K562 (cell line): ENCODE data around the gene WNT3. TPM values are rescaled to one million over a fixed set of nuclear protein-coding genes. Genes with fewer than 3 reads are reported as not detected.

Experiments used
- E2F4 ChIP-seq: sonication (generic); formaldehyde crosslinking; IDR thresholded peaks from 2 replicates; pipeline ENCODE4 v1.8.0; 2022; ENCODE audit warnings: mild to moderate bottlenecking, low read depth, missing genetic modification reagents
- ELF2 ChIP-seq: fragments of 250-450 bp; sonication (Bioruptor Pico); IDR thresholded peaks from 2 replicates; pipeline ENCODE4 v1.5.0; 2021; ENCODE audit warnings: mild to moderate bottlenecking
- HDAC1 ChIP-seq, 2 experiments: fragments of 450-650 bp; IDR thresholded peaks; 2 replicates each; pipeline ENCODE4 v1.6.1; 2016 to 2017; ENCODE audit warnings: inconsistent platforms in 1 of 2, mild to moderate bottlenecking in 1 of 2, moderate library complexity in 1 of 2
- IRF9 ChIP-seq: fragments of 450-650 bp; IDR thresholded peaks from 2 replicates; pipeline ENCODE4 v1.6.1; 2016; ENCODE audit warnings: missing biosample characterization, missing genetic modification characterization
- MEIS2 ChIP-seq: fragments of 450-650 bp; IDR thresholded peaks from 2 replicates; pipeline ENCODE4 v1.6.1; 2014; ENCODE audit warnings: mild to moderate bottlenecking; ENCODE audit not compliant: partially characterized antibody
- MLLT1 ChIP-seq, 2 experiments: fragments of 450-650 bp; IDR thresholded peaks; 2 replicates each; pipeline ENCODE4 v1.6.1; 2016
- MNT ChIP-seq, 2 experiments: fragments of 450-650 bp; conservative IDR thresholded peaks; 2 replicates each; pipeline ENCODE4 v1.6.1; 2017; ENCODE audit warnings: mild to moderate bottlenecking in 2 of 2, moderate library complexity in 2 of 2
- MYC ChIP-seq, 2 experiments: fragments of 250-450 bp in 1 of 2; sonication (Bioruptor Pico) in 1 of 2; IDR thresholded peaks; 2 replicates each; pipeline versions ENCODE4 v1.5.1 to v1.6.1; 2012 to 2021; ENCODE audit warnings: low read depth in 2 of 2, borderline replicate concordance in 1 of 2, improper control_type of control experiment in 1 of 2, low read length in 1 of 2, mild to moderate bottlenecking in 1 of 2, moderate library complexity in 1 of 2
- RB1 ChIP-seq: fragments of 450-650 bp; IDR thresholded peaks from 2 replicates; pipeline ENCODE4 v1.6.1; 2017; ENCODE audit warnings: low read depth, mild to moderate bottlenecking
- RBBP5 ChIP-seq: fragments of 200-600 bp; sonication (generic); IDR thresholded peaks from 2 replicates; pipeline ENCODE4 v1.6.1; 2012; ENCODE audit warnings: borderline replicate concordance, mild to moderate bottlenecking, low read length, control low read depth, inconsistent platforms; ENCODE audit not compliant: insufficient read depth, poor library complexity, severe bottlenecking
- RBM25 ChIP-seq: fragments of 200-400 bp; formaldehyde crosslinking; IDR thresholded peaks from 2 replicates; pipeline ENCODE4 v1.6.1; 2018; ENCODE audit warnings: low read length, low read depth, moderate library complexity; ENCODE audit not compliant: severe bottlenecking
- RFX5 ChIP-seq: IDR thresholded peaks from 2 replicates; pipeline ENCODE4 v1.6.1; 2011; ENCODE audit warnings: low read depth, mild to moderate bottlenecking, improper control_type of control experiment, low read length
- SMARCC2 ChIP-seq: fragments of 450-650 bp; IDR thresholded peaks from 2 replicates; pipeline ENCODE4 v1.6.1; 2017; ENCODE audit warnings: antibody characterized with exemption, moderate library complexity, mild to moderate bottlenecking, low read depth
- SNIP1 ChIP-seq: fragments of 450-650 bp; IDR thresholded peaks from 2 replicates; pipeline ENCODE4 v1.7.1; 2017; ENCODE audit warnings: low read depth, mild to moderate bottlenecking
- TAF1 ChIP-seq: IDR thresholded peaks from 2 replicates; pipeline ENCODE4 v1.6.1; 2011; ENCODE audit warnings: mild to moderate bottlenecking, low read length, moderate library complexity; ENCODE audit not compliant: insufficient read depth, control insufficient read depth, severe bottlenecking; ENCODE audit errors: extremely low read depth
- TRIM24 ChIP-seq, 2 experiments: fragments of 450-650 bp; IDR thresholded peaks; 2 replicates each; pipeline ENCODE4 v1.6.1; 2016
- ZBTB5 ChIP-seq: fragments of 450-650 bp; IDR thresholded peaks from 2 replicates; pipeline ENCODE4 v1.6.1; 2017; ENCODE audit warnings: antibody characterized with exemption
- ZNF384 ChIP-seq: IDR thresholded peaks from 2 replicates; pipeline ENCODE4 v1.6.1; 2012; ENCODE audit warnings: low read depth, low read length, improper control_type of control experiment
- ZNF764 ChIP-seq: fragments of 250-450 bp; sonication (Bioruptor Pico); IDR thresholded peaks from 2 replicates; pipeline ENCODE4 v1.4.0; 2020; ENCODE audit warnings: low read depth, mild to moderate bottlenecking, moderate library complexity
- ZNF780A ChIP-seq: fragments of 250-450 bp; sonication (Bioruptor Pico); IDR thresholded peaks from 2 replicates; pipeline ENCODE4 v1.5.0; 2021; ENCODE audit warnings: mild to moderate bottlenecking
- polyA plus RNA-seq, 8 experiments: library from polyadenylated mRNA; depleted of rRNA in 4 of 8; stranded (reverse) in 5 of 8; unstranded in 3 of 8; fragments of >200 nt; fragmentation: Nextera tagmentation in 2 of 8; fragmentation: Illumina TruSeq in 1 of 8; extraction: Ambion mirVana in 2 of 8; extraction: Trizol in 1 of 8; gene quantifications; 2 replicates each; pipeline versions ENCODE4 v1.2.1 to v1.2.3, GENCODE V29; 2011 to 2014; ENCODE audit warnings: inconsistent platforms in 1 of 8, missing spikeins in 1 of 8
- total RNA-seq, 7 experiments: library from RNA; depleted of rRNA in 6 of 7; stranded (reverse); fragments of >200 nt in 6 of 7; fragmentation: Illumina TruSeq in 2 of 7; extraction: Trizol in 2 of 7; gene quantifications; 2 replicates each; pipeline versions ENCODE4 v1.2.1 to v1.2.3, GENCODE V29; 2011 to 2021; ENCODE audit warnings: low replicate concordance in 1 of 7

The WNT3 gene
- total and polyA plus RNA-seq, 9 of the 15 experiments (the other 6 are each of a cell fraction or from before 2014, with no cell fraction given) = 1.5 to 6.1 (median 3.3) TPM

- TF ChIP-seq TRIM24 (IDR thresholded peaks at IDR 0.05) (no peak), TAF1 (peak; percentile 52), MLLT1 (IDR thresholded peaks at IDR 0.05) (no peak), MNT (conservative IDR thresholded peaks at IDR 0.05) (0 out of 4 replicates have a peak, but pooled peaks of 1 of the 2 experiments have one; percentile 13), MEIS2 (peak; percentile 2), RFX5 (no peak), ZBTB5 (no peak), ZNF780A (CRISPR knock-in tag) (no peak), SMARCC2 (no peak), RBM25 (no peak), IRF9 (no peak), E2F4 (CRISPR knock-in tag) (no peak), ZNF764 (no peak), RB1 (peak; percentile 73; the same call in 1 of the 2 replicates), SNIP1 (no peak), RBBP5 (peak; percentile 34), ELF2 (CRISPR knock-in tag) (no peak), MYC (IDR thresholded peaks at IDR 0.05; ENCODE audit: low read depth, low read length) (no peak; the same call in 1 of the 2 replicates), MYC (CRISPR knock-in tag; IDR thresholded peaks at IDR 0.05; ENCODE audit: borderline replicate concordance, low read depth) (peak; percentile 28; the same call in 1 of the 2 replicates), ZNF384 (no peak), HDAC1 (IDR thresholded peaks at IDR 0.05) (no peak)
Measured at GRCh38 chr17:46770818-46771560, 47.5 kb downstream of the WNT3 start (continued).
